Measurements from ENCODE around the gene TRMT10C.

Gene TRMT10C

GRCh38 chr3:101529816-101530685 lies 31.6 kb upstream of the TRMT10C start:
- H3K27ac ChIP-seq (ENCODE audit: poor library complexity, severe bottlenecking): no peak overlapping the region
- DNase-seq (ENCODE audit: low spot score): no peak
- no peak for TF ChIP-seq CTCF (IDR thresholded peaks at IDR 0.05; ENCODE audit: poor library complexity, severe bottlenecking)
- no peaks in the 10 kb centered on the region for H3K36me3 ChIP-seq (ENCODE audit: low read depth)
- H3K27me3 ChIP-seq (ENCODE audit: insufficient read depth, poor library complexity, severe bottlenecking): no peaks in the 10 kb centered on the region
- no peak overlapping the region for H3K4me3 ChIP-seq (ENCODE audit: severe bottlenecking)
- H3K4me1 ChIP-seq (ENCODE audit: insufficient read depth, poor library complexity, severe bottlenecking): peaks cover 27% of the 10 kb centered on the region
- no peaks in the 10 kb centered on the region for H3K9me3 ChIP-seq (ENCODE audit: severe bottlenecking)
- no peak for ATAC-seq (ENCODE audit: low read depth)

- Histone ChIP-seq H3K9me3 (ENCODE audit: severe bottlenecking) (no peaks in the 10 kb centered on the region), H3K27me3 (ENCODE audit: insufficient read depth, poor library complexity, severe bottlenecking) (no peaks in the 10 kb centered on the region), H3K27ac (ENCODE audit: poor library complexity, severe bottlenecking) (no peak overlapping the region), H3K36me3 (ENCODE audit: low read depth) (no peaks in the 10 kb centered on the region), H3K4me3 (ENCODE audit: severe bottlenecking) (no peak overlapping the region), H3K4me1 (ENCODE audit: insufficient read depth, poor library complexity, severe bottlenecking) (peaks cover 27% of the 10 kb centered on the region)
- TF ChIP-seq CTCF (IDR thresholded peaks at IDR 0.05; ENCODE audit: poor library complexity, severe bottlenecking): no peak
- DNase-seq (ENCODE audit: low spot score): no peak
- ATAC-seq (ENCODE audit: low read depth): no peak
These were observed 31.0 kb upstream of the TRMT10C start for GRCh38 chr3:101530686-101531047.

GRCh38 chr3:101531473-101532086 lies 30.1 kb upstream of the TRMT10C start:
- Histone ChIP-seq H3K4me3 (ENCODE audit: severe bottlenecking) (no peak overlapping the region), H3K4me1 (ENCODE audit: insufficient read depth, poor library complexity, severe bottlenecking) (peaks cover 27% of the 10 kb centered on the region), H3K27me3 (ENCODE audit: insufficient read depth, poor library complexity, severe bottlenecking) (no peaks in the 10 kb centered on the region), H3K9me3 (ENCODE audit: severe bottlenecking) (no peaks in the 10 kb centered on the region), H3K36me3 (ENCODE audit: low read depth) (no peaks in the 10 kb centered on the region), H3K27ac (ENCODE audit: poor library complexity, severe bottlenecking) (peak overlapping the region; percentile 39)
- TF ChIP-seq CTCF (IDR thresholded peaks at IDR 0.05; ENCODE audit: poor library complexity, severe bottlenecking): no peak
- DNase-seq (ENCODE audit: low spot score) (no peak), ATAC-seq (ENCODE audit: low read depth) (no peak)

GRCh38 chr3:101532783-101533602 lies 28.7 kb upstream of the TRMT10C start:
- Histone ChIP-seq H3K4me1 (ENCODE audit: insufficient read depth, poor library complexity, severe bottlenecking) (peaks cover 27% of the 10 kb centered on the region), H3K27ac (ENCODE audit: poor library complexity, severe bottlenecking) (peak overlapping the region; percentile 39), H3K27me3 (ENCODE audit: insufficient read depth, poor library complexity, severe bottlenecking) (no peaks in the 10 kb centered on the region), H3K4me3 (ENCODE audit: severe bottlenecking) (no peak overlapping the region), H3K9me3 (ENCODE audit: severe bottlenecking) (no peaks in the 10 kb centered on the region), H3K36me3 (ENCODE audit: low read depth) (no peaks in the 10 kb centered on the region)
- TF ChIP-seq CTCF (IDR thresholded peaks at IDR 0.05; ENCODE audit: poor library complexity, severe bottlenecking): no peak
- ATAC-seq (ENCODE audit: low read depth) (peak; percentile 45; the same call in 1 of the 3 replicates), DNase-seq (ENCODE audit: low spot score) (no peak)
